Occipital lobe (tissue), 2 donors: ENCODE results near the gene MYL2. TPM values are rescaled to one million over a fixed set of nuclear protein-coding genes. Genes with fewer than 3 reads are reported as not detected.

Experiments
- DNase-seq: peaks from one replicate; lab custom pipeline; 2025; lab: John Stamatoyannopoulos, UW
- total RNA-seq: library from RNA; depleted of rRNA; stranded (reverse); fragments of >200 nt; gene quantifications from one replicate; pipeline ENCODE4 v1.2.3, GENCODE V29; 2014

The MYL2 gene
- total RNA-seq, 1 donor from 2014 or later: not detected

- DNase-seq: no peak
Observed at GRCh38 chr12:110930348-110931314, 10.3 kb upstream of the MYL2 start.

- DNase-seq: no peak
Observed at GRCh38 chr12:110929818-110930217, 9.4 kb upstream of the MYL2 start.

DNA sequence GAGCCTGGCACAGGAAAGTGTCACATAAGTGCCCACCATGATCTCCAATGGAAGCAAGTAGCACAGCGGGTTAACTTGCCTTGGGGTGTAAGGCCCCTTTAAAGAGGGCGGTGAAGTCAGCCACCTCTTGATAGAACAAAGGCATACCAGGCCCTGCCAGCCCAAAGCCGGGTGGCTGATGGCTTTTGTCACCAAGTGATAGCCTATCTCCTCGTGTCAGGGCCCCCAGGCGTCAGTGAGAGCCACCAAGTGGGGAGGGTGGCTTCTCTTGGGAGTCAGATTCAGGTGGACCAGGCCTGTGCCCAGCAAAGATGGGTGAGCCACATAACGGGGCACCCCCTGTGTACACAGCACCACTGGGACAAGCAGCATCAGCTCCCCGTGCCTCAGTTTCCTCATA is 8.3 kb upstream of the MYL2 start:
- no peak for DNase-seq

DNA sequence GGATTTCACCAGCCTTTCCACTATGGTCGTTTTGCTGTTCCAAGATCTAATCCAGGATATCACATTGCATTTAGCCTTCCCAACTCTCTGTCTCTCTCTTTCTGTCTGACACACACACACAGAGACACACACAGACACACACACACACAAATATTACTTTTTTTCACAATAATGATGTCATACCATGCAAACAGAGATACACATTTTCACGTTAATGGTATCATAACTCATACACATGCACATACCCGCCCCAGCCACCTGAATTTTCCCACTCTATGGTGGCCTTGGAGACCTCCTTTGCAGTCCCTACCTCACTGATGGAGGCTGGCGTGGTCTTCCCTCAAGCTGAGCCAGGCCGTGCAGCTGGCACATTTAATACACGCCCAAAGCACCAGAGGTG is 7.2 kb upstream of the MYL2 start:
- no peak for DNase-seq

DNA sequence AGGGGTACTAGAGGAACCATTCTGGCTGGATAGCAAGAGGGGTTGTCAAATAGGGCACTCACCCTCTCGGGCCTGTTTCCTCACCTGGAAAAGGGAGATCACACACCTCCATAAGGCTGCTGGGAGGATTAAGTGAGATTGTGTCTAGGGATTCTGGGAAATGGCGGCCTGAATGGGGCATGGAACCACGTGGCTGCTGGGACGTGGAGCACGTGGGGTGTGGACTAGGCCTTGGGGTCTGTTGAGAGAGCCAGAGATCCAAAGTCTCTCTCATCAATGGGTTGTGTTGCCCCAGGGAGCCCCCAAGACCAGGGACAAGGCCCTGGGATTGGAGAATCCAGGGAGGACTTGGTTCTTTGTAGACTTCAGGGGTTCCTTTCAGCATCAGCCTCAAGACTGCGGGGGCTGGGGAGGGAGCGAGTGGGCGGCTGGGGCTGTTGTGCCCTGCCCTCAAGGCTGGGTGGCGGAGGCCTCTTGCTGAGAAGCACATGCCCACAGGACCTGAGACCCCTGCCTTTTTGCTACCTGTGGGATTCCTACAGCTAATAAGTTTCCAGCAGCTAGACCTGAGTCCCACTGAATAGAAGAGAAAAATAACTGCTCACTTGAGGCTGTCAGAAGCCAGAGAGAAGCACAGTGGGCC is 3.4 kb upstream of the MYL2 start:
- no peak for DNase-seq

- DNase-seq: no peak
Observed at GRCh38 chr12:110923192-110923591, 2.8 kb upstream of the MYL2 start.

DNA sequence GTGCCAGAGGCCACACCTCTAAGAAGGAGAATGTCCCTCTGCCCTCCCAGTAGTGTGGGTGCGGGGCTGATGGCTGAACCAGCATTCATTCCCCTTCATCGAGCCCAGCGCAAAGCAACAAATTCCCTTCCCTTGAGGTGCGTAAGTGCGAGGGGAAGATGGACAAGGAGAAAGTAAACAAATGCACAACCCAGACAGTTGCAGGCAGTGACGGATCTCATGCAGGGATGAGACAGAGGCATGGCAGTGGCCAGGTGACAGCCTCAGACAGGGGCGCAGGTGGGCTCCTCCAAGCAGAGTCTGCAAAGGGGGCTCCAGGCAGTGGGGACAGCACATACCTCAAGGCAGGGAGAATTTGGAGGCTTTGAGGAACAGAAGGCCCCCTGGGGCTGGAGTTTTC is 2.3 kb upstream of the MYL2 start:
- DNase-seq: no peak

GRCh38 chr12:110921262-110921661 is 883 bp upstream of the MYL2 start:
- DNase-seq: no peak

GRCh38 chr12:110919720-110920119 is 659 bp downstream of the MYL2 start:
- DNase-seq: no peak

DNA sequence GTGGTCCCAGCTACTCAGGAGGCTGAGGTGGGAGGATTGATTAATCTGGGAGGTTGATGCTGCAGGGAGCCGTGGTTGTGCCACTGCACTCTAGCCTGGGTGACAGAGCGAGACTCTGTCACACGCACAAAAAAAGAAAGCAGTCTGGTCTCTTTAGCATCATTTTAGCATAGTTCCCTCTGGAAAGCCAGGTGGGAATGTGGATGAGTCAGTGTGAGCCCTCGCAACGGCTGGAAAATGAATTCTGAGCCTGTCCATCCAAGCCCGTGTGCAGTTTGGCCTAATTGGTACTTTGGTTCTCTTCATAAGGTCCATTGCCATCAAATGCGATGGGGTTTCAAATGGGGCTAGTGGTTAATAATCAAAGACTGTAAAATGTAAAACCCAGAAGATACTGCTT is 2.4 kb downstream of the MYL2 start:
- no peak for DNase-seq

DNA sequence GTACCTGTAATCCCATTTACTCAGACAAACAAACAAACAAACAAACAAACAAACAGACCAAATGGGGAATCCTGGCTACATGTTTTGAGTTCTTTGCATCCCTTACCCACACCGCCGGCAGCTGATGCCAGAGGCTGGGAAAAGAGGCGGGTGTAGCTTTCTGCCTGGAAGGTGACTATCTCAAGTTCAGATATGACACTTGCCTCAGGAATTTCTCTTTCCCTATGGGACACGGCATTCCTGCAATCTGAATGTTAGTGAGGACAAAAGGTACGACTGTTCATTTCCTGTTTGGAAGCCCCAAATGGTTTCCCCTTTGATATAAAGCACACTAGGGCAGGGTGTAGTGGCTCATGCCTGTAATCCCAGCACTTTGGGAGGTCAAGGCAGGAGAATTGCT is 2.9 kb downstream of the MYL2 start:
- no peak for DNase-seq

DNA sequence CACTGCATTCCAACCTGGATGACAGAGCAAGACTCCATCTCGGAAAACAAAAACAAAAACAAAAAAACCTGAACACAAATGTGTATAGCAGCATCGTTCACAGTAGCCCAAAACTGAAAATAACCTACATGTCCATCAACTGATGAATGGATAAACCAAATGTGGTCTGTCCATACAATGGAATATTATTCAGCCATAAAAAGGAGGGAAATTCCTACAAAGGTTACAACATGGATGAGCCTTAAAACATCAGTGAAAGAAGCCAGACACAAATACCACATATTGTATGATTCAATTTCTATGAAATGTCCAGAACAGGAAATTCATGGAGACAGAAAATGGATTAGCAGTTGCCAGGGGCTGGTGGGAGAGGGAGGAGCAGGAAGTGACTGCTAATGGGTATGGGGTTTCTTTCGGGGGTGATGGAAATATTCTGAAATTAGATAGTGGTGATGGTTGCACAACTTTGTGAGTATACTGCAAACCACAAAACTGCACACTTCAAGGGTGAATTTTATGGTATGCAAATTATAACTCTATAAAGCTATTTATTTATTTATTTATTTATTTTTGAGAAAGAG is 4.0 kb downstream of the MYL2 start:
- no peak for DNase-seq

- DNase-seq: no peak
Observed at GRCh38 chr12:110913119-110914056, 7.0 kb downstream of the MYL2 start.

GRCh38 chr12:110912263-110912662 is 8.1 kb downstream of the MYL2 start:
- DNase-seq: no peak

- DNase-seq: no peak
Observed at GRCh38 chr12:110908377-110909152, 11.8 kb downstream of the MYL2 start.

DNA sequence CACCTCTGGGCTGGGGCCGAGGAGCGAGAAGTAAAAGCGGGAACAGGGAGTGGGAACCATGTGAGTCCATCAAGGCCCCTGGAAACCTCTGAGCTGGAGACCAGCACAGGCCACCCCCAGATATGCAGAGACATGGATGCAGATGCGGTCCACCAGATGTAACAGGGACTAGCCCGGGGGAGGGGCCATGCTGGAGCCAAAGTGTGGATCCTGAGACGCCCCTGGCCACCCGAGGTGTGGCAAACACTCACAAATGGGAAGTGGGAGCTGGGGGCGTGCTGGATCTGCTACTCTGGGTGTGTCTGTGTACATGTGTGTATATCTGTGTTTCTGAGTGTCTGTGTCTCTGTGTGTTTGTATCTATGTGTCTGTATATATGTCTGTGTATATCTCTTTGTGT is 12.8 kb downstream of the MYL2 start:
- no peak for DNase-seq

DNA sequence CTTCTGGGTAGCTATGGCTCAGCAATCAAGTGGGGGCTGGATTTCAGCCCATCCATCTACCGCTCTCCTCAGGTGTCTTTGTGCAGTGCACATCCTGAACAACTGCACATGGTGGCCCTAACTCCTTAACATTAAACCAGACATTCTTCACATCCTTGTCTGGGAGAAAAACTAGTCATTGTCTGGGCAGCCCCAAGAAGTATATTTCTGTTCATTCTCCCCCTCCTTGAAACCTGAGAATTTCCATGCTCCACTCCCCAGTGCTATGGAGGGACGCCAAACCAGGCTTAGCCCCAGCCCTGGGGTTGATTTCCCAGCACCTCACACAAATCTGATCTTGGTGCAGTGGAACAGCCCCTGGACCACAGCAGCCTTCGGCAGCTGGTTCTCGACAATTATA is 13.4 kb downstream of the MYL2 start:
- no peak for DNase-seq

DNA sequence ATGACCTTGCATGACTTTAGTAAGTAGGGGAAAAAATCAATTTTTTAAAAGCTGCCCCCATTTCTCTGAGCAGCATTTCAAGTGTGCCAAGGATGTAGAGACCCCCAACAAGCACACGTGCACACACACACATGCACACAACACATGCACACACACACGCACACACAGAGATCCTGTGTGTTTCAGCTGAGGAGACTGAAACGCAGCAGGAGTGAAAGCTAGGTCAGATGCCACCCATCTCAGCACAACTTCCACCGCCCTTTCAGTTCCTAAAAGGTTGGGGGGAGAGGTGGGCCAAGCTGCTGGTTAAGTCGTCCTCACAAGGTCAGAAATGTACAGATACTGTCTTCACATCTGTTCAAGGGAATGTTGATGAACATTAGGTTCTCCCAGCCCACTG is 13.9 kb downstream of the MYL2 start:
- no peak for DNase-seq

- no peak for DNase-seq
Observed at GRCh38 chr12:110906083-110906482, 14.3 kb downstream of the MYL2 start.

GRCh38 chr12:110903511-110903910 is 16.9 kb downstream of the MYL2 start:
- DNase-seq: no peak

- DNase-seq: no peak
Observed at GRCh38 chr12:110901401-110901800, 19.0 kb downstream of the MYL2 start.
